ENCODE measurements around the gene ZKSCAN2. TPM values are rescaled to one million over a fixed set of nuclear protein-coding genes. Genes with fewer than 3 reads are reported as not detected.

The ZKSCAN2 gene
- total and polyA plus RNA-seq, 12 donors = 1.2 to 8.8 (median 5.0) TPM

DNA sequence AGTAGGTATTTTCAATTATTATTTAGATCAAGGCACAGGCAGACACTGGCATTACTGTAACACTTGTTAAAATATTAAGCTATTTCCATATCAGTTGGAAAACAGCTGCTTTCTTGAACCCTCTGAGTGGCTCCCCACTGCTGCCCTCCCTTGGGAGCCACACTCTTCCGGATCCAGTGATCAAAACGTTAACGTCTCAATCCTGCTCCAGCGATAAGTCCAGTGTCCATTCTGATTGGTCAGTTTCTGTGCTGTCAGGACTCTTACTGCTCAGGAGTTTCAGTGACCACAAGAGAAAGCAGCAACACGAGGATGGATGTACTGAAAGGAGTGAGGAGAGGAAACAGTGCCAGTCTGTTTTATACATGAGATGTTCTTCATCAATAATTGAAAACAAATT, 13.8 kb upstream of the ZKSCAN2 start:
- Histone ChIP-seq H3K4me1 (replicated peaks in 1 of 2) (no peaks in the 10 kb centered on the region), H3K4me3 (no peak overlapping the region), H3K36me3 (replicated peaks in 1 of 2) (no peaks in the 10 kb centered on the region), H3K9me3 (replicated peaks in 1 of 3) (no peaks in the 10 kb centered on the region), H3K27me3 (no peaks in the 10 kb centered on the region), H3K27ac (no peak overlapping the region)
- intact Hi-C loops (cut with DNase I) = no loop called here
- TF ChIP-seq POLR2A (IDR thresholded peaks at IDR 0.05) = no peak
- TF ChIP-seq, protein P1, sequence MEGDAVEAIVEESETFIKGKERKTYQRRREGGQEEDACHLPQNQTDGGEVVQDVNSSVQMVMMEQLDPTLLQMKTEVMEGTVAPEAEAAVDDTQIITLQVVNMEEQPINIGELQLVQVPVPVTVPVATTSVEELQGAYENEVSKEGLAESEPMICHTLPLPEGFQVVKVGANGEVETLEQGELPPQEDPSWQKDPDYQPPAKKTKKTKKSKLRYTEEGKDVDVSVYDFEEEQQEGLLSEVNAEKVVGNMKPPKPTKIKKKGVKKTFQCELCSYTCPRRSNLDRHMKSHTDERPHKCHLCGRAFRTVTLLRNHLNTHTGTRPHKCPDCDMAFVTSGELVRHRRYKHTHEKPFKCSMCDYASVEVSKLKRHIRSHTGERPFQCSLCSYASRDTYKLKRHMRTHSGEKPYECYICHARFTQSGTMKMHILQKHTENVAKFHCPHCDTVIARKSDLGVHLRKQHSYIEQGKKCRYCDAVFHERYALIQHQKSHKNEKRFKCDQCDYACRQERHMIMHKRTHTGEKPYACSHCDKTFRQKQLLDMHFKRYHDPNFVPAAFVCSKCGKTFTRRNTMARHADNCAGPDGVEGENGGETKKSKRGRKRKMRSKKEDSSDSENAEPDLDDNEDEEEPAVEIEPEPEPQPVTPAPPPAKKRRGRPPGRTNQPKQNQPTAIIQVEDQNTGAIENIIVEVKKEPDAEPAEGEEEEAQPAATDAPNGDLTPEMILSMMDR (IDR thresholded peaks at IDR 0.05) = no peak
- WGBS, 4 donors = 62 to 72% (median 70%) methylated on average over 5 of the region's 5 CpGs
- DNase-seq = no peak

DNA sequence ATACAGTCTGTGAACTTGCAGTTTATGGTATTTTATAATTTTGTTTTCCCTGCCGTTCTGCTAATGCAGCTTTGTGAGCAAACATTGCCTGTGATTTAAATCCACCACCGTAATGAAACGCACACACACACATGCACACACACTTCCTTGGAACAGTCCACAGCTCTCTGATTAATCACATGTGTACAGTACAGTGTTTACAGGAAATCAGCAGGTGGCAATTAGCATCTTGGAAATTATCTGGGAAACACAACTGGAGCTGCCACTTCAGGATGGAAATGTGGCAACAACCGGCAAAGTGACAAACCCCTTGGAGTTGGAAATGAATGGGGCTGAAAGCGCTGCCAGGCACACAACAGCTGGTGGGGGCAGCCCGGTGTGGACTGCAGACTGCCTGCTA, 12.9 kb upstream of the ZKSCAN2 start:
- TF ChIP-seq, protein P1 (IDR thresholded peaks at IDR 0.05) = no peak
- no peak for TF ChIP-seq POLR2A (IDR thresholded peaks at IDR 0.05)
- DNase-seq = no peak
- H3K27ac ChIP-seq = no peak overlapping the region
- H3K4me1 ChIP-seq (replicated peaks in 1 of 2) = no peaks in the 10 kb centered on the region
- no peaks in the 10 kb centered on the region for H3K27me3 ChIP-seq
- 81 to 92% (median 82%) methylated on average over 6 of the region's 6 CpGs for WGBS, 4 donors
- intact Hi-C loops (cut with DNase I) = no loop called here
- H3K36me3 ChIP-seq (replicated peaks in 1 of 2) = no peaks in the 10 kb centered on the region
- H3K4me3 ChIP-seq = no peak overlapping the region
- no peaks in the 10 kb centered on the region for H3K9me3 ChIP-seq (replicated peaks in 1 of 3)

DNA sequence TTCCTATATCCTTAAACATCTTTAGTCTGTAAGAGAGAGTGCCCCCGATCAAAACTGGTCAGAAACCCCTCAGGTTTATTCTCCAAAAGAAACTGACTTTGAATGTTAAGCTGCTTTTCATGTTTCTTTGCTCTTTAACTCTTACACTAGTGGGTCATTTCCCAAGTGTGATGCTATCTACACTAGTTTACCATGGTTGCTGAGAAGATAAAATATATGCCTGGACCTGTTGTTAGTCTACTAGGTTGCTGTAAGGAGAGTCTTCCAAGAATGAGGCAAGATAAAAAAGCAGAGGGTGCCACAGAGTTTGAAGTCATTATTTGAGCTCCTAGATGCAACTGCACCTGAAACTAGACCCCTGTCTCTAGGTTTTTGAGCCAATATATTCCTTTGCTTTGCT, 12.2 kb upstream of the ZKSCAN2 start:
- DNase-seq = no peak

DNA sequence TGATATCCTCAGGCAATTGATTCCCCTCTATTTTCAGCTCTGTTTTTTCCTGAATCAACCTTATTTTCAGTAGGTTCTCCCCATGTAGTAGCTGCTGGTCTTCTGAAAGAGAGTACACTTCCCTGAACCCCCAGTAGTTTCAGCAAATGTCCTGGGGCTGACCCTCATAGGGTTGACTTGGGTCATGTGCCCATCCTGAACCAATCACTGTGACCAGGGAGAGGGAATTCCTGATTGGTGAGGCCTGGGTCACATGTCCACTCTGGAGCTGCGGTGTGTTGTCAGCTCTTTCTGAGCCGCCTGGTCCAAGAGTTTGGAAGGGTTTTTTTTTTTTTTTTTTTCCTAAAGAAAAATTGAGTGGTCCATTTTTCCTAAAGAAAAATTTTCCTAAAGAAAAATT, 8.3 kb upstream of the ZKSCAN2 start:
- H3K4me3 ChIP-seq = no peak overlapping the region
- intact Hi-C loops (cut with DNase I) = no loop called here
- no peak overlapping the region for H3K27ac ChIP-seq
- H3K9me3 ChIP-seq (replicated peaks in 1 of 3) = no peaks in the 10 kb centered on the region
- H3K27me3 ChIP-seq = no peaks in the 10 kb centered on the region
- no peaks in the 10 kb centered on the region for H3K4me1 ChIP-seq (replicated peaks in 1 of 2)
- WGBS, 4 donors = 97 to 98% (median 97%) methylated on average over 2 of the region's 2 CpGs
- TF ChIP-seq, protein P1 (IDR thresholded peaks at IDR 0.05) = no peak
- TF ChIP-seq POLR2A (IDR thresholded peaks at IDR 0.05) = no peak
- H3K36me3 ChIP-seq (replicated peaks in 1 of 2) = no peaks in the 10 kb centered on the region
- DNase-seq = no peak

More for the DNA sequence above, 12.2 kb upstream of the ZKSCAN2 start:
- no peaks in the 10 kb centered on the region for H3K9me3 ChIP-seq (replicated peaks in 1 of 3)
- 89 to 100% (median 96%) methylated on average over 1 of the region's 1 CpG for WGBS, 4 donors
- H3K36me3 ChIP-seq (replicated peaks in 1 of 2) = no peaks in the 10 kb centered on the region
- H3K27me3 ChIP-seq = no peaks in the 10 kb centered on the region
- no peaks in the 10 kb centered on the region for H3K4me1 ChIP-seq (replicated peaks in 1 of 2)
- TF ChIP-seq POLR2A (IDR thresholded peaks at IDR 0.05) = no peak
- TF ChIP-seq, protein P1 (IDR thresholded peaks at IDR 0.05) = no peak
- no peak overlapping the region for H3K27ac ChIP-seq
- no peak overlapping the region for H3K4me3 ChIP-seq
- intact Hi-C loops (cut with DNase I) = no loop called here

Data from adrenal gland (tissue), 12 donors.